DMS 273 (cell line): ENCODE measurements around the gene ATAD3C.
"Not testable (repeated sequence)": the region's sequence is repeated elsewhere in the genome, so short reads cannot be mapped to it uniquely, and the experiment has no call there.

ENCODE experiments used
- DNase-seq: peaks from one replicate; lab custom pipeline; 2025; ENCODE audit not compliant: unreplicated experiment; lab: John Stamatoyannopoulos, UW

The ATAD3C gene

DNA sequence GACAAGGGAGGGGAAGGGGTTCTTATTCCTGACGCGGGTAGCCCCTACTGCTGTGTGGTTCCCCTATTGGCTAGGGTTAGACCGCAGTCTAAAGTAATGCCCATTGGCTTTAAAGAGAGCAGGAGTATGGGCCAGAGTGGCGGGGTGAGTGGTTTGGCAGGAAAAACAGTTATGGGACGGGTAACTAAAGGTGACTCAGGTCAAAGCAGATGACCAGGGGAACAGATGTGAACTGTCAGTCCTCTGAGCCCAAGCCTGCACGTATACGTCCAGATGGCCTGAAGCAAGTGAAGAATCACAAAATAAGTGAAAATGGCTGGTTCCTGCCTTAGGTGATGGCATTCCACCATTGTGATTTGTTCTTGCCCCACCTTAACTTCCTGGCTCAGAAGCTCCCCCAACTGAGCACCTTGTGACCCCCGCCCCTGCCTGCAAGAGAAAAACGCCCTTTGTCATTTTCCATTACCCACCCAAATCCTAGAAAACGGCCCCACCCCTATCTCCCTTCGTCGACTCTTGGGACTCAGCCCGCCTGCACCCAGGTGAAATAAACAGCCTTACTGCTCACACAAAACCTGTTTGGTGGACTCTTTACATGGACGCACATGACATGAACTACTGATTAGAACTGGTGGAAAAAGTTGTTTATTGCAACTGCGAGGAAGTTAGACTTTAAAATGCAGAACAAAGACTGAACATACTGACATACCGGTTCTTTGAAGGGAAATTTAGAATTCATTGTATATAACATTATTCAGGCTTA is 21.3 kb downstream of the ATAD3C start:
- DNase-seq = no peak

DNA sequence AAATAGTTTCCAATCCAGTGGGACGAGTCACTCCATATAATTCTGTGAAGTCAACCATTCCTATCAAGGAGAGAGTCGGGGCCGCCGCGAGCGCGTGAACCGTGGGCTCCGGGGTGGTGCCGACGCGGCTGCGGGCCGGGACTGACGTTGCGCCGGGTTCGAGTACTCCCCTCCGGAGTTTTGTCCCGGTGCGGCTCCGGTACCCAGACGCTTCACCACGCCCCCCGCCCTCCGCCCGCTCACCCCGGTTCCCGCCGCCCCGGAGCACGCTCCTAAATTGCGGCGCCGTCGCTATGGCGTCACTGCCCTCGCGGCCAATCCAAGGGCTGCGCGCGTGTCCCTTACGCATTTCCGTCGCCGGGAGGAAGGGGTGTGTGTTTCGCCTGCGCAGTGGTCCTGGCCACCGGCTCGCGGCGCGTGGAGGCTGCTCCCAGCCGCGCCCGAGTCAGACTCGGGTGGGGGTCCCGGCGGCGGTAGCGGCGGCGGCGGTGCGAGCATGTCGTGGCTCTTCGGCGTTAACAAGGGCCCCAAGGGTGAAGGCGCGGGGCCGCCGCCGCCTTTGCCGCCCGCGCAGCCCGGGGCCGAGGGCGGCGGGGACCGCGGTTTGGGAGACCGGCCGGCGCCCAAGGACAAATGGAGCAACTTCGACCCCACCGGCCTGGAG is 22.0 kb downstream of the ATAD3C start, which contains the start of gene ATAD3B:
TSS of gene ATAD3B (plus strand) at position 377 of the 664 bp plus-strand sequence. CDS start at position 497, 120 bp downstream.
- DNase-seq = peak; percentile 85

DNA sequence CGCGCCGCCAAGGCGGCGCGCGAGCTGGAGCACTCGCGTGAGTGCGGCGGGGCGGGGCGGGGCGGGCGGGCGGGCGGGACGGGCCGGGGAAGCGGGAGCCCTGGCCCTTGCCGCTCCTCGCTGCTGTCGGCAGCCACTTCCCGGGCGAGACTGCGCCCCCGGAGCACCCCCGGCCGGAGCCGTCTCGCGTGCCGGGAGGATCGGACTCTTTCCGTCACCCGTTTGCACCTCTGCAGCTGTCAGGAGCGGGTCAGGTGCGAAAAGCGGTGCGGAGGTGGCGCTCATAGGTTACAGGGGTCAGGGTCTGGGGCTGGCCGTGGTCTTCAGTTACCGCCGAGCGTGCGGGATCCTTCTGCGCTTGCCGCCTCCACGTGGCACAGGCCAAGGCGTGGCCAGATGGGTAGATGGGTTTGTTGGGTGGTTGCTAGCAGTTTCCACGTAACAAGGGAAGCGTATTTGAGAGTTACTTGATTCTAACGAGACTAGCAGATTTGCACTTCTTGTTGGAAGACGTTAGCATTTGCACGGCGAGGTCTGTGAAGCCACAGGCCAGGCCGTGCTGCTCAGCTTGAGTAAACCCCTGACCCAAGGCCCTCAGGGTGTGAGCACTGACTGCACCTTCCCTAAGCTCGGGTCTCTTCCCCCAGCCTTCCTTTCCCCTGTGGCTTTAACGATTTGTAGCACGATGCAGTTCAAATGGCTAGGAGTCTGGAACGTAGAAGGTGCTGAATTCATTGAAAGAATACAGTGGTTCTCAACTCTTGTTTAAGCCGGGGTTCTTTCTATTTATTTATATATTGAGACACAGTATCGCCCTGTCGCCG is 22.8 kb downstream of the ATAD3C start:
- not testable (repeated sequence) for DNase-seq

DNA sequence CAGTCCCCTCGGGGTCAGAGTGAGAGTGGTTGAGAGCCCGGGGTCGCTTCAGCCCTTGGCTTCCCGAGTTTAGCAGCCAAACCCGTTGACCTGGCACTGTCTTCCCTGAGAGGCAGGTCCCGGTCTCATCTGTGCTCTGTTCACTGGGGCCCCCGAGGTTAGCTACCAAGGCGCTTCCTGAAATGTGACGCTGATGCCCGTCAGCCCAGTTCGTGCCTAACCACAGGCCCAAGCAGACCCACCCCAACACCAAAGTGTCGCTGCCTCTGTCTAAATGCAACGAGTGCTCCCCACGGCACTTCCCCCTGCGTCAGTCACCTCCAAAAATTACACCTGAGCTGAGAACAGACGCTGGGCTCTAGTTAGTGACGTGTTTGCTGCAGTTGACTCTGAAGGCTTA is 26.5 kb downstream of the ATAD3C start:
- DNase-seq = not testable (repeated sequence)

DNA sequence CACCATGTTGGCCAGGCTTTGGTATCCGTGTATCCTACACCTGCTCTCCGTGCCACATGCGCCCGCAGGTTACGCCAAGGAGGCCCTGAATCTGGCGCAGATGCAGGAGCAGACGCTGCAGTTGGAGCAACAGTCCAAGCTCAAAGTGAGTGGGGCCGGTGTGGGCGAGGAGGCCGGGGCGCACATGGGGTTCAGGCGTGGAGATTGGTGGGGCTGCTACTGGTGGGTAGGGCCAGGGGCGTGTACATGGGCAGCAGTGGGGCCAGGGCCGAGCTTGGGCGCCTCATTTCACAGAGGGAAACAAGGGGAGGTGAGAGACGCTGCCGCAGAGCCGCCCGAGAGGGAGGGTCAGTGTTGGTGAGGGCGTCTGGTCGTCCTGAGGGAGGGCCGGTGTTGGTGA is 27.7 kb downstream of the ATAD3C start:
- DNase-seq = no peak

DNA sequence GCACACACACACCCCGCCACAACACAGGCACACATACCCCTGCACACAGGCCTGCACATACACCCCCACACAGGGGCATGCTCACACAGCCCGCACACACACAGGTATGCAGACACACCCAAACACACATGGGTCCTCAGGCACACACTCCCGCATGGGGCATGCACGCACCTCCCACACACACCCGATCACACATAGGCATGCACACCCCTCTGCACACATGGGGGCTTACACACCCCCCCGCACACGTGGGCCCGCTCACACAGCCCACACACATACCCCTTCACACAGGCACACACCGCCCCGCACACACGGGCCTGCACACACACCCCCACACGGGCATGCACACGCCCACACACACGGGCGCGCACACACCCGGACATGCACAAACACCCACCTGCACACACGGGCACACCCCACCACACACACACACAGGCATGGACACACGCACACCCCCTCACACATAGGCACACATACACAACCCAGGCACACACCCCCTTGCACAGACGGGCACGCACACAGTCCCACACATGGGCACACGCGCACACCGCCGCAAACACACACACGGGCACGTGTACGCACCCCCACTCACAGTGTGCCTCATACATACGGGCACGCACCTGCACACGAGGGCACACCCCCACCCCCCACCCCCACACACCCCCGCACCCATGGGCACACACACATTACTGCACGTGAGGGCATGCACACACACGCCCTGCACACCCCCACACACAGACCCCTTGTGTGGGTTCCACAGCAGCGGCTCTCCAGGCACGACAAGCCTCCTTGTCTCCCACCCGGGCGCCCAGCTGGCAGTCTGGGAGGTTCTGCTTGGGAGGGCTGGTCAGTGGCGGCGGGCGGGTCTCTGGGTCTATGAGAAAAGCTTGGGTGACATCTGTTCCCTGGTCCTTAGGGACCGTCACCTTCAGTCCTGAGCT is 30.3 kb downstream of the ATAD3C start:
- no peak for DNase-seq

DNA sequence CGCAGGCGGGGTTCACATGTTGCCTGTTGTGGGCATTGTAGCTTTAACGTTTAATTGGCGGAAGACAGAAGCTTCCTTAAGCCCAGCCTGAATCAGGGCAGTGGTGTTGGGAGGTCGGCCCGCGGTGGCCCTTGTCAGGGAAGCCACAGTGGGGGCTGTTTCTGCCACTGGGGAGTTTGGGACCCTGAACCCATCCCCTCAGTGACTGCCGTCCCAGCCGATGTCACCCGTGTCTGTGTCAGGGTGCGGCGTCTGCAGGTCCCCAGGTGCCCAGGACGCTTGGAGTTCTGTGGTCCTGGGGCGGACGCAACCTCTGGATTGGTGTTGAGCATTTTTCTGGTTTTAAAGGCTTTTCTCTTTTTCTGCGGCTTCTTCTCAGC is 31.0 kb downstream of the ATAD3C start:
- not testable (repeated sequence) for DNase-seq

DNA sequence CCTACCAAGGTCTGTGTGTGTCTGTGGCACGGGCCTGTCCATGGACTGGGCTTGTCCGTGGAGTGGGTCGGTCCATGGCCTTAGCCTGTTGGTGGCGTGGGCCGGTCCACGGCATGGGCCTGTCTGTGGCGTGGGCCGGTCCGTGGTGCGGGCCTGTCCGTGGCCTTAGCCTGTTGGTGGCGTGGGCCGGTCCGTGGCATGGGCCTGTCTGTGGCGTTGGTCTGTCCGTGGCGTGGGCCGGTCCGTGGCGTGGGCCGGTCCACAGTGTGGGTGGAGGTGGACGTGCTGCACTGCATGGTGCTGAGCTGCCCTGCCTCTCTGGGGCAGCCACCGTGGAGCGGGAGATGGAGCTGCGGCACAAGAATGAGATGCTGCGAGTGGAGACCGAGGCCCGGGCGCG is 32.3 kb downstream of the ATAD3C start:
- not testable (repeated sequence) for DNase-seq

DNA sequence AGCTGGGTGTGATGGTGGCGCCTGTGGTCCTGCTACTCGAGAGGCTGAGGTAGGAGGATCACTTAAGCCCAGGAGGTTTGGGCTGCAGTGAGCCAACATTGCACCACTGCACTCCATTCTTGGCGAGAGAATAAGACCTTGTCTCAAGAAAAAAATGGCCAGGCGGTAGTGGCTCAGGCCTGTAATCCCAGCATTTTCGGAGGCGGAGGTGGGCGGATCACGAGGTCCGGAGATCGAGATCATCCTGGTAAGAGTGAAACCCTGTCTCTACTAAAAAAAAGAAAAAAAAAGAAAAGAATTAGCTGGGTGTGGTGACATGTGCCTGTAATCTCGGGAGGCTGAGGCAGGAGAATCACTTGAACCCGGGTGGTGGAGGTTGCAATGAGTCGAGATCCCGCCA is 33.4 kb downstream of the ATAD3C start:
- no peak for DNase-seq

DNA sequence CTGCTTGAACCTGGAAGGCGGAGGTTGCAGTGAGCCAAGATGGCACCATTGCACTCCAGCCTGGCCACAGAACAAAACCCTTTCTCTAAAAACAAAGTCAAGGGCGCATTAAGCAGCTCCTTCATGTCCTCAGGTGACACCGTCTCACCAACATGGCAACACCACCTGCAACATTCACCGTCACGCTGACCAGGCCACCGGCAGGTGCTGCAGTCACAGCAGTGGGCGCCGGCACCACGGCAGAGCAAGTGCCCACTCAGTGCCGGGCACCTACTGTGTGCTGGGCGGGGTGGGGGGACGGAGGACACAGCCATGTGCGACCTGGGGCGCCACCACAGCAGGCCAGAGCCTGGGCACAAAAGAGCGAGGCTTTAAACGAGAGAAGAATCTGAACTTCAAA is 34.2 kb downstream of the ATAD3C start:
- no peak for DNase-seq

DNA sequence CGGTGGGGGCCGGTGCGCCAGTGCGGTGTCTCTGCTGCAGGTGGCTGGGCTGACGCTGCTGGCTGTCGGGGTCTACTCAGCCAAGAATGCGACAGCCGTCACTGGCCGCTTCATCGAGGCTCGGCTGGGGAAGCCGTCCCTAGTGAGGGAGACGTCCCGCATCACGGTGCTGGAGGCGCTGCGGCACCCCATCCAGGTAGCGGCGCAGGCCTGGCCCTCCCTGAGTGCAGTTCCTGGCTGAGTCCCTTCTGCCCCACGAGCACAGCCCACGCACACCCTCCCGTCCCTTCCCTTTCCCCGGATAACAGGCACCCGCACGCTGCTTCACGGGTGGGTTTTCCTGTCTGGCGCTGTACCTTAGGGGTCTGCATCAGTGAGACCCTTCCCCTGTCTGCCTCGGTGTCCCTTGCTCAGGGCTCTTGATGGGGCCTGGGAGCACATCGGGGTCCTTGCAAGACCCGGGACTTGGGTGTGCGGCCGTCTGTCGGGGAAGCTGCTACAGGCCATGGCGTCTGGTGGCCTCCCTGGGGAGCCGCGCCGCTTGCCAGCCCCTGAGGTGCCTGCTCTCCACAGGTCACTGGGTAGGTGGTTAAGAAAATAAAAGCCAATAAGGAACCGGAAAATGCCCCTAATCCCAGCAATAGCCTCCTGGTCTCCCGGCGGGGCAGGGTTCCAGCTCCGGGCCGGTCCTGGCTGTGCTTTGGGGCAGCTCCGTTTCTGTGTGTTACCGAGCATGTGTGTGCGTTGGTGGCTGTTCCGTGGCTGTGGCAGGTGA is 35.7 kb downstream of the ATAD3C start:
- not testable (repeated sequence) for DNase-seq

DNA sequence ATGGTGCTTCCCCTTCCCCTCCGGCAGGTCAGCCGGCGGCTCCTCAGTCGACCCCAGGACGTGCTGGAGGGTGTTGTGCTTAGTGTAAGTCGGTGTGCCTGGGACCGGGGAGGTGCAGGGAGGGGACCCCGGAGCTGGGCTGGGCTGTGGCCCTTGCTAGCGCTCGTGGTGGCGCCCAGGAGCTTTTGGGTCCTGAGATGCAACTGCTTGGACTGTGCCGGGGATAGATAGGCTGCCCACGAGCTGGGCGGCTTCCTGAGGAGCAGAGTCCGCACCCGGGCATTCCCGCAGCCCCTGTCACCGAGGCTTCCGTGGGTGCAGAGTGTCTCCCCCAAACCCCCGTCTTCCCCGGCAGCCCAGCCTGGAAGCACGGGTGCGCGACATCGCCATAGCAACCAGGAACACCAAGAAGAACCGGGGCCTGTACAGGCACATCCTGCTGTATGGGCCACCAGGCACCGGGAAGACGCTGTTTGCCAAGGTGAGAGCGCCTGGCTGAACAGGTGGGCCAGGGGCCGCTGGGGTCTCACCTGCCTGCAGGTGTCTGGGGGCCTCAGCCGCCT is 36.3 kb downstream of the ATAD3C start:
- DNase-seq = not testable (repeated sequence)

DNA sequence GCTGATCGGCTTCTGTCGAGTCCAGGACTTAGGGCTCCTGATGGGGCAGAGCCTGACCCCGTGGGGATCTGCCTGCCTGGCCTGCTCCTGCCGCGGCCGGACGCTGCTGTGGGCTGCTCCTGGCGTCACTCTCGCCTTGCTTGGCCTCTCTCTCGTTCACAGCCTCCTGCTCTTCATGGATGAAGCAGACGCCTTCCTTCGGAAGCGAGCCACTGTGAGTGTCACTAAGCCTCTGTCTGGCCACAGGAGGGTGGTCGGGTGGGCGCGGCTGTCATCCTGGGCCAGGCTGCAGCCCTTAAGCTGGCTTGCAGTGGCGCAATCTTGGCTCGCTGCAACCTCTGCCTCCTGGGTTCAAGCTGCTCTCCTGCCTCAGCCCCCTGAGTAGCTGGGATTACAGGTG is 38.2 kb downstream of the ATAD3C start:
- no peak for DNase-seq

DNA sequence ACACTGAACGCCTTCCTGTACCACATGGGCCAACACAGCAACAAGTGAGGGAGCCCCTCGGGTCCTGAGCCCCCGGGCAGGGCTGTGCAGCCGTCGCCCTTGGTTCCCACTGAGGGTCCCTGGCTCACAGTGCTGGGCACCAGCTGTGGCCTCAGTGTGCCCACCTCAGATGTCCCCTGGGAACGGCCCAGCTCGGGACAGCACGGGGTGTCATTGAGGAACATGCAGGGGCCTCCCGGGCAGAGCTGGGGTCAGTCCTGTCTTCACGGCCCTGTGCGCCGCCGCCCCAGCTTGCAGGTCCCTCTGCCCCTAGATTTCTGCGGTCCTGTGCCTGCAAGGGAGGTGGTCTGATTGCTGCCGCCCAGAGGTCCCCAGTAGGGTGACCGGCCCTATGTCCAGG is 39.7 kb downstream of the ATAD3C start:
- no peak for DNase-seq

DNA sequence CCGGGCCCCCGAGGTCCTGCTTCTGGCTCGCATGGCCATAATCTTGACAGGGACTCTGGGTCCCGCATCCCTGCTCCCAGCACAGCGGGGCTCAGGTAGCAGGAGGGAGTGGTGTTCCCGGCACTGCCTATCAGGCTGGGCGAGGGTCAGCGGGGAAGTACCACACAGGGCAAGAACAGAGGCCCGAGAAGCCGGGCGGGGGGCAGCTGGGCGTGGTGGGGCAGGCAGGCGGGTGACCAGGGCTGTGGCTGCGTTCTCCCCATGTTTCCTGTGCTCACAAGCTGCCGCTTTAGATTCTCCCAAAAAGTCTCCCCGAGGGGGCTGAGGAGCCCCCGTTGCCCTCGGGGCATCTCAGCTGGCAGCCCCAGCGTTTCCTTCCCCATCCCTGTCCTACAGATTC is 40.4 kb downstream of the ATAD3C start:
- DNase-seq = no peak

DNA sequence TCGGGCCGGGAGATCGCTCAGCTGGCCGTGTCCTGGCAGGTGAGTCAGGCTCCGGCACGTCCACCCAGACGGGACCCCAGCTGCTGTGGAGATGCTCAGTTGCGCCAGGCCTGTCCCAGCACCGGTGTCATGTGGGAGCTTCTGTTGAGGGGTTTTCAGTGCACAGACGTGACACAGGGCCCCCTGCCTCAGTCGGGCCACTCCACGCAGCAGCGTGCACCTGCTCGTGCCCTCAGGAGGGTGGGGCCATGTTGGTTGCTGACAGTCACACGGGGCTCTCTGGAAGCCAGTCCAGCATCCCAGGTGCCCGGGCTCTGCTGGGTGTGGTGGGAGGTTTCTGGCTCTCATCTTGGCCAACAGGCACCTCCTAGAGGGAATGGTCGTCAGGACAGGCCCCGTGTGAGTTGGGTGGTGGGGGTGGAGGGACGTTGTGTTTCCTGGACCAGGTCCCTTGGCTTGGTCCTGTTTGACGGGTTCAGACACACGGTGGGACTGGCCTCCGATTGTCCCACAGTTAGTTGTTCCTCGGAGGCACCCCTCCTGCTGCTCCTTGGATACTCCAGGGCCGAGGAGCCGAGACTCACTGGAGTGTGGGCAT is 41.2 kb downstream of the ATAD3C start:
- DNase-seq = no peak

DNA sequence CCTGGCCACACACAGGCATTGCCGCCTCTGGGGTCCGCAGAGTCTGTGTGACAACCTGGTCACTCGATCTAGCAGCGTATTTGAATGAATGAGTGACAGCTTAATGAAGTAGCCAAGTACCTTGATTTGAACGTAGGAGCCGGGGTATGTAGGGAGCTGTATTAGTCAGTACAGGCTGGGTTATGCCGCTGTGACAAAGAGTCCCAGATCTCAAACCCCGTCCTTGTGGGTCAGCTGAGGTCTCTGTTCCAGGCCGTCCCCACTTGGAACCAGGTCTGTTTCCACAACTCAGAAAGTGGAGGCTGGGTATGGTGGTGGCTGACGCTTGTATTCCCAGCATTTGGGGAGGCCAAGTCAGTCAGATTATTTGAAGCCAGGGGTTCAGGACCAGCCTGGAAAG is 42.1 kb downstream of the ATAD3C start:
- no peak for DNase-seq

DNA sequence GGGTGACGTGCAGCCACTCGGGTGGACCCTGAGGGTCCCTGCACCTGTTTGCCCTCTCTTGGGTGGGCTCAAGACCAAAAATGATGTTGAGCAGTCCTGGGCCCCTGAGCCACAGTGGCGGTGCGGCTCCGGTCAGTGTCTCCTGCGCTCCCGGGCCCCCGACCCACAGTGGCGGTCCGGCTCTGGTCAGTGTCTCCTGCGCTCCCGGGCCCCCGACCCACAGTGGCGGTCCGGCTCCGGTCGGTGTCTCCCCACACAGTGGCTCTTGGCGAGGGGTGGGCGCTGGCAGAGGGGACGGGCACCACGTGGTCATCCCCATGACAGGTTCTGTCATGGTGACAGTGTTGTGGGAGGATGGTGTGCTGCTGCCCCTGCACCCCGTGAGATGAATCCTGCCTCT is 44.8 kb downstream of the ATAD3C start:
- not testable (repeated sequence) for DNase-seq

DNA sequence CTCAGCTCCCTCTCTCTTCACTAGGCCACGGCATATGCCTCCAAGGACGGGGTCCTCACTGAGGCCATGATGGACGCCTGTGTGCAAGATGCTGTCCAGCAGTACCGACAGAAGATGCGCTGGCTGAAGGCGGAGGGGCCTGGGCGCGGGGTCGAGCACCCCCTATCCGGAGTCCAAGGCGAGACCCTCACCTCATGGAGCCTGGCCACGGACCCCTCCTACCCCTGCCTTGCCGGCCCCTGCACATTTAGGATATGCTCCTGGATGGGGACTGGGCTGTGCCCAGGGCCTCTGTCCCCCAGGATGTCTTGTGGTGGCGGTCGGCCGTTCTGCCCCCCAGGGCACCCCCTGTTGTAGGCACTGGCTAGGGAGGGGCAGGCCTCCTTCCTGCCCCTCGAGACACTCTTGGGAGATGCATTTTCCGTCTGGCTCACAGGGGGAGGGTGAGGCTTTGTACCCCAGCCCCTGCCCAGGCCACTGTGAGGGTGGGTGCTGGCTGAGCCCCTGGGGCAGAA is 46.0 kb downstream of the ATAD3C start:
- not testable (repeated sequence) for DNase-seq
